ENCODE results near the gene SLC27A1.

DNA sequence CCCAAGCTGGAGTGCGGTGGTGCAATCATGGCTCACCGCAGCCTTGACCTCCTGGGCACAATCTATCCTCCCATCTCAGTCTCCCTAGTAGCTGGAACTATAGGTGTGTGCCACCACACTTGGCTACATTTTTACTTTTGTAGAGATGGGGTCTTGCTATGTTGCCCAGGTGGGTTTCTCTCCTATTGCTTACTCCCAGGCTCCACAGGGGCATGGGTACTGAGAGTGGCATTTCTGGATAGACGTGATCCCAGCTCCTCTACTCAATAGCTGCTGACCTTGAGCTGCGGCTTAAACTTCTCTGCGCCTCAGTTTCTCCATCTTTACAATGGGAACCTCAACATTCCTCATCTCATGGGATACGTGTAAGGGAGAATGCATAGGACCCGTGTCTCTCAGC, 38.9 kb upstream of the SLC27A1 start:
- TF ChIP-seq, protein P1, sequence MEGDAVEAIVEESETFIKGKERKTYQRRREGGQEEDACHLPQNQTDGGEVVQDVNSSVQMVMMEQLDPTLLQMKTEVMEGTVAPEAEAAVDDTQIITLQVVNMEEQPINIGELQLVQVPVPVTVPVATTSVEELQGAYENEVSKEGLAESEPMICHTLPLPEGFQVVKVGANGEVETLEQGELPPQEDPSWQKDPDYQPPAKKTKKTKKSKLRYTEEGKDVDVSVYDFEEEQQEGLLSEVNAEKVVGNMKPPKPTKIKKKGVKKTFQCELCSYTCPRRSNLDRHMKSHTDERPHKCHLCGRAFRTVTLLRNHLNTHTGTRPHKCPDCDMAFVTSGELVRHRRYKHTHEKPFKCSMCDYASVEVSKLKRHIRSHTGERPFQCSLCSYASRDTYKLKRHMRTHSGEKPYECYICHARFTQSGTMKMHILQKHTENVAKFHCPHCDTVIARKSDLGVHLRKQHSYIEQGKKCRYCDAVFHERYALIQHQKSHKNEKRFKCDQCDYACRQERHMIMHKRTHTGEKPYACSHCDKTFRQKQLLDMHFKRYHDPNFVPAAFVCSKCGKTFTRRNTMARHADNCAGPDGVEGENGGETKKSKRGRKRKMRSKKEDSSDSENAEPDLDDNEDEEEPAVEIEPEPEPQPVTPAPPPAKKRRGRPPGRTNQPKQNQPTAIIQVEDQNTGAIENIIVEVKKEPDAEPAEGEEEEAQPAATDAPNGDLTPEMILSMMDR (IDR thresholded peaks at IDR 0.05) = no peak
- no peak for TF ChIP-seq POLR2A (IDR thresholded peaks at IDR 0.05)
